ENCODE measurements around the gene PWWP2B.
A peak's percentile ranks its signal among the peaks of the same experiment; 100 is the strongest.
"Not testable (repeated sequence)": the region's sequence is repeated elsewhere in the genome, so short reads cannot be mapped to it uniquely, and the experiment has no call there.

The PWWP2B gene

GRCh38 chr10:132374176-132374575 is 22.8 kb upstream of the PWWP2B start:
- no peak overlapping the region for H3K4me3 ChIP-seq (replicated peaks in 1 of 2; ENCODE audit: low read depth in 2 of 2, low read length in 2 of 2)
- TF ChIP-seq CTCF (IDR thresholded peaks at IDR 0.05; ENCODE audit: low read depth, low read length): no peak
- DNase-seq (ENCODE audit: low read depth in 2 of 2): no peak

GRCh38 chr10:132374612-132375011 is 22.4 kb upstream of the PWWP2B start:
- no peak overlapping the region for H3K4me3 ChIP-seq (replicated peaks in 1 of 2; ENCODE audit: low read depth in 2 of 2, low read length in 2 of 2)
- no peak for DNase-seq (ENCODE audit: low read depth in 2 of 2)
- no peak for TF ChIP-seq CTCF (IDR thresholded peaks at IDR 0.05; ENCODE audit: low read depth, low read length)

GRCh38 chr10:132375116-132375794 is 21.7 kb upstream of the PWWP2B start:
- H3K4me3 ChIP-seq (replicated peaks in 1 of 2; ENCODE audit: low read depth in 2 of 2, low read length in 2 of 2): no peak overlapping the region
- no peak for DNase-seq (ENCODE audit: low read depth in 2 of 2)
- TF ChIP-seq CTCF (IDR thresholded peaks at IDR 0.05; ENCODE audit: low read depth, low read length): no peak

- no peak overlapping the region for H3K4me3 ChIP-seq (replicated peaks in 1 of 2; ENCODE audit: low read depth in 2 of 2, low read length in 2 of 2)
- TF ChIP-seq CTCF (IDR thresholded peaks at IDR 0.05; ENCODE audit: low read depth, low read length): no peak
- DNase-seq (ENCODE audit: low read depth in 2 of 2): no peak
These were observed 21.2 kb upstream of the PWWP2B start for GRCh38 chr10:132375795-132376297.

GRCh38 chr10:132376394-132376851 is 20.6 kb upstream of the PWWP2B start:
- no peak for TF ChIP-seq CTCF (IDR thresholded peaks at IDR 0.05; ENCODE audit: low read depth, low read length)
- peak in 1 of 2 donors; percentile 24 for DNase-seq (ENCODE audit: low read depth in 2 of 2)
- H3K4me3 ChIP-seq (replicated peaks in 1 of 2; ENCODE audit: low read depth in 2 of 2, low read length in 2 of 2): no peak overlapping the region

GRCh38 chr10:132377326-132377725 is 19.7 kb upstream of the PWWP2B start:
- no peak for DNase-seq (ENCODE audit: low read depth in 2 of 2)
- no peak overlapping the region for H3K4me3 ChIP-seq (replicated peaks in 1 of 2; ENCODE audit: low read depth in 2 of 2, low read length in 2 of 2)
- no peak for TF ChIP-seq CTCF (IDR thresholded peaks at IDR 0.05; ENCODE audit: low read depth, low read length)

- not testable (repeated sequence) for DNase-seq (ENCODE audit: low read depth in 2 of 2); H3K4me3 ChIP-seq (replicated peaks in 1 of 2; ENCODE audit: low read depth in 2 of 2, low read length in 2 of 2)
These were observed 18.0 kb upstream of the PWWP2B start for GRCh38 chr10:132379026-132379425.

- not testable (repeated sequence) for DNase-seq (ENCODE audit: low read depth in 2 of 2); H3K4me3 ChIP-seq (replicated peaks in 1 of 2; ENCODE audit: low read depth in 2 of 2, low read length in 2 of 2)
These were observed 16.0 kb upstream of the PWWP2B start for GRCh38 chr10:132380986-132381385.

Data from cardiac fibroblast (primary cell).